A673 (cell line): ENCODE data around the gene IL23R.

ENCODE experiments used
- EZH2 ChIP-seq: fragments of 200-600 bp; sonication (generic); IDR thresholded peaks from 2 replicates; pipeline ENCODE4 v1.6.1; 2017; ENCODE audit warnings: borderline replicate concordance, low read depth, mild to moderate bottlenecking, mixed read lengths, antibody characterized with exemption, low read length; ENCODE audit not compliant: poor library complexity, severe bottlenecking
- TF ChIP-seq, protein P1 (sequence below): fragments of 300-800, 200-600 bp; sonication (generic); conservative IDR thresholded peaks from 2 replicates; pipeline ENCODE4 v1.5.1; 2017; ENCODE audit warnings: low read depth, mild to moderate bottlenecking, antibody characterized with exemption, low read length, moderate library complexity, mixed read lengths

DNA sequence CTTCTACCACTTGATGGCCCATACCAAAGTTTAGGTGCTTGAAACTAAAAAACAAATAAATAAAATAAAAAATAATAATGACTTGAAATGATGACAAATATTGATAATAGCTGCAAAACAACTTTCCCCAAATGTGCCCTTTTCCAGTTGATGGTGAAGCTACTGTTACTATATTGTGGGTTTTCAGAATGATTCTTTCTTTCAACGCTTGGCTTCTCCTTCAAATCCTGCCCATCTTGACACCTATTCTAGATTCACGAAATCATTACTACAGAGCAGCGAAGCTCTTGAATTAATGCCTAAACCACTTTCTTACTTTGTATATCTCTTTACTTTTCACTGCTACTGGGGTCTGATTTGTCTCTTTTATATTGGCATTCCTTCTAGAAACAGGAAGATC lies 22.3 kb upstream of the IL23R start:
- TF ChIP-seq, protein P1, sequence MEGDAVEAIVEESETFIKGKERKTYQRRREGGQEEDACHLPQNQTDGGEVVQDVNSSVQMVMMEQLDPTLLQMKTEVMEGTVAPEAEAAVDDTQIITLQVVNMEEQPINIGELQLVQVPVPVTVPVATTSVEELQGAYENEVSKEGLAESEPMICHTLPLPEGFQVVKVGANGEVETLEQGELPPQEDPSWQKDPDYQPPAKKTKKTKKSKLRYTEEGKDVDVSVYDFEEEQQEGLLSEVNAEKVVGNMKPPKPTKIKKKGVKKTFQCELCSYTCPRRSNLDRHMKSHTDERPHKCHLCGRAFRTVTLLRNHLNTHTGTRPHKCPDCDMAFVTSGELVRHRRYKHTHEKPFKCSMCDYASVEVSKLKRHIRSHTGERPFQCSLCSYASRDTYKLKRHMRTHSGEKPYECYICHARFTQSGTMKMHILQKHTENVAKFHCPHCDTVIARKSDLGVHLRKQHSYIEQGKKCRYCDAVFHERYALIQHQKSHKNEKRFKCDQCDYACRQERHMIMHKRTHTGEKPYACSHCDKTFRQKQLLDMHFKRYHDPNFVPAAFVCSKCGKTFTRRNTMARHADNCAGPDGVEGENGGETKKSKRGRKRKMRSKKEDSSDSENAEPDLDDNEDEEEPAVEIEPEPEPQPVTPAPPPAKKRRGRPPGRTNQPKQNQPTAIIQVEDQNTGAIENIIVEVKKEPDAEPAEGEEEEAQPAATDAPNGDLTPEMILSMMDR, result no peak
- TF ChIP-seq EZH2, result no peak
